Cardiac muscle cell (in vitro differentiated cells and primary cell): ENCODE data around the gene CD86. TPM values are rescaled to one million over a fixed set of nuclear protein-coding genes. Genes with fewer than 3 reads are reported as not detected.
"Not testable (repeated sequence)": the region's sequence is repeated elsewhere in the genome, so short reads cannot be mapped to it uniquely, and the experiment has no call there.

Experiments used
- DNase-seq, 2 donors: peaks; one replicate each; pipeline versions ENCODE4 v3.0.0 to v3.0.0-alpha.2; 2010 to 2017; ENCODE audit warnings: low read depth in 1 of 2, low spot score in 1 of 2
- H3K27ac ChIP-seq: fragments of 200-600 bp; sonication (generic); 2 replicates; pipeline ENCODE4 v1.5.1; 2016
- H3K27me3 ChIP-seq: fragments of 200-600 bp; sonication (generic); 2 replicates; pipeline ENCODE4 v1.6.0; 2016; ENCODE audit warnings: control low read depth
- H3K36me3 ChIP-seq: fragments of 200-600 bp; sonication (generic); 2 replicates; pipeline ENCODE4 v1.5.1; 2016; ENCODE audit warnings: control low read depth
- H3K4me1 ChIP-seq: fragments of 200-600 bp; sonication (generic); 2 replicates; pipeline ENCODE4 v1.8.1; 2017; ENCODE audit warnings: low read depth, mild to moderate bottlenecking, mixed run types
- H3K4me3 ChIP-seq: fragments of 200-600 bp; sonication (generic); 2 replicates; pipeline ENCODE4 v1.5.1; 2016; ENCODE audit warnings: mild to moderate bottlenecking
- H3K9me3 ChIP-seq: fragments of 200-600 bp; sonication (generic); 2 replicates; pipeline ENCODE4 v1.5.1; 2017; ENCODE audit warnings: low read depth, mild to moderate bottlenecking, control low read depth
- polyA plus RNA-seq: library from polyadenylated mRNA; unstranded; fragments of >200 nt; fragmentation: Nextera tagmentation; extraction: Ambion mirVana; gene quantifications from 2 replicates; pipeline ENCODE4 v1.2.1, GENCODE V29; 2016
- total RNA-seq: library from RNA; depleted of rRNA; stranded (reverse); fragments of >200 nt; gene quantifications from 2 replicates; pipeline ENCODE4 v1.2.3, GENCODE V29; 2016
- TF ChIP-seq, protein P1 (sequence below): IDR thresholded peaks from 2 replicates; pipeline ENCODE4 v1.5.1; 2012; ENCODE audit warnings: low read depth, mild to moderate bottlenecking, low read length

The CD86 gene
- total and polyA plus RNA-seq, 2 experiments from 2014 or later: not detected

- H3K4me1 ChIP-seq: no peaks in the 10 kb centered on the region
- H3K9me3 ChIP-seq: no peaks in the 10 kb centered on the region
- H3K27me3 ChIP-seq: no peaks in the 10 kb centered on the region
- no peak for DNase-seq
- H3K27ac ChIP-seq: no peak overlapping the region
- TF ChIP-seq, protein P1, sequence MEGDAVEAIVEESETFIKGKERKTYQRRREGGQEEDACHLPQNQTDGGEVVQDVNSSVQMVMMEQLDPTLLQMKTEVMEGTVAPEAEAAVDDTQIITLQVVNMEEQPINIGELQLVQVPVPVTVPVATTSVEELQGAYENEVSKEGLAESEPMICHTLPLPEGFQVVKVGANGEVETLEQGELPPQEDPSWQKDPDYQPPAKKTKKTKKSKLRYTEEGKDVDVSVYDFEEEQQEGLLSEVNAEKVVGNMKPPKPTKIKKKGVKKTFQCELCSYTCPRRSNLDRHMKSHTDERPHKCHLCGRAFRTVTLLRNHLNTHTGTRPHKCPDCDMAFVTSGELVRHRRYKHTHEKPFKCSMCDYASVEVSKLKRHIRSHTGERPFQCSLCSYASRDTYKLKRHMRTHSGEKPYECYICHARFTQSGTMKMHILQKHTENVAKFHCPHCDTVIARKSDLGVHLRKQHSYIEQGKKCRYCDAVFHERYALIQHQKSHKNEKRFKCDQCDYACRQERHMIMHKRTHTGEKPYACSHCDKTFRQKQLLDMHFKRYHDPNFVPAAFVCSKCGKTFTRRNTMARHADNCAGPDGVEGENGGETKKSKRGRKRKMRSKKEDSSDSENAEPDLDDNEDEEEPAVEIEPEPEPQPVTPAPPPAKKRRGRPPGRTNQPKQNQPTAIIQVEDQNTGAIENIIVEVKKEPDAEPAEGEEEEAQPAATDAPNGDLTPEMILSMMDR: no peak
- no peak overlapping the region for H3K4me3 ChIP-seq
- H3K36me3 ChIP-seq: no peaks in the 10 kb centered on the region
These were observed 22.6 kb upstream of the CD86 start for GRCh38 chr3:122032531-122032930.

DNA sequence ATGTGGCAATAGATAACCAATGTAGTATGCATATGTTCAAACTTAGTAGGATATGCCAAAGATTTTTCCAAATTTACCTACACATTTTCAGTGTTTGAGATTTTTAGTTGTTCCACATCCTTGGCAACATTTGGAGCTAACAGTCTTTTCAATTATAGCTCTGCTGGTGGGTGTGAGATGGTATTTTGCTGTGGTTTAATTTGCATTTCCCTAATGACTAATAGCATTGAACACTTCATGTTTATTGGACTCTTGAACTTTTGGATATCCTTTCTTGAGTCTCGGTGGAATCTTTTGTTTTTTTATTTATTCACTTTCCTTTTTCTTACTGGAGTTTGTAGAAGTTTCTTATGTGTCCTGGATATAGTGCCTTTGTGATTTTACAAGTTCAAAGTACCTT, 22.1 kb upstream of the CD86 start:
- Histone ChIP-seq H3K4me3 (no peak overlapping the region), H3K9me3 (no peaks in the 10 kb centered on the region), H3K36me3 (no peaks in the 10 kb centered on the region), H3K27me3 (no peaks in the 10 kb centered on the region), H3K27ac (no peak overlapping the region), H3K4me1 (no peaks in the 10 kb centered on the region)
- TF ChIP-seq, protein P1: no peak
- DNase-seq: no peak

DNA sequence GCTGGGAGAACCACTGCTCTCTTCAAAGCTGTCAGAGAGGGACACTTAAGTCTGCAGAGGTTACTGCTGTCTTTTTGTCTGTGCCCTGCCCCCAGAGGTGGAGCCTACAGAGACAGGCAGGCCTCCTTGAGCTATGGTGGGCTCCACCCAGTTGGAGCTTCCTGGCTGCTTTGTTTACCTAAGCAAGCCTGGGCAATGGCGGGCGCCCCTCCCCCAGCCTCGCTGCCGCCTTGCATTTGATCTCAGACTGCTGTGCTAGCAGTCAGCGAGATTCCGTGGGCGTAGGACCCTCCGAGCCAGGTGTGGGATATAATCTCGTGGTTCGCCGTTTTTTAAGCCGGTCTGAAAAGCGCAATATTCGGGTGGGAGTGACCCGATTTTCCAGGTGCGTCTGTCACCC, 7.9 kb upstream of the CD86 start:
- H3K27me3 ChIP-seq, H3K4me1 ChIP-seq, H3K9me3 ChIP-seq, DNase-seq, H3K36me3 ChIP-seq, H3K27ac ChIP-seq, H3K4me3 ChIP-seq: not testable (repeated sequence)

- not testable (repeated sequence) for H3K4me3 ChIP-seq, H3K27ac ChIP-seq, DNase-seq, H3K27me3 ChIP-seq, H3K36me3 ChIP-seq, H3K9me3 ChIP-seq, H3K4me1 ChIP-seq
These were observed 7.4 kb upstream of the CD86 start for GRCh38 chr3:122047773-122048172.

GRCh38 chr3:122052968-122053367, 2.2 kb upstream of the CD86 start:
- TF ChIP-seq, protein P1: no peak
- Histone ChIP-seq H3K4me1 (no peaks in the 10 kb centered on the region), H3K27ac (no peak overlapping the region), H3K9me3 (no peaks in the 10 kb centered on the region), H3K4me3 (no peak overlapping the region), H3K36me3 (no peaks in the 10 kb centered on the region), H3K27me3 (no peaks in the 10 kb centered on the region)
- DNase-seq: peak in 1 of 2 donors; percentile 4

GRCh38 chr3:122057671-122058070, 2.5 kb downstream of the CD86 start:
- TF ChIP-seq, protein P1: no peak

GRCh38 chr3:122058294-122058693, 3.1 kb downstream of the CD86 start:
- no peaks in the 10 kb centered on the region for H3K36me3 ChIP-seq
- DNase-seq: no peak
- no peaks in the 10 kb centered on the region for H3K9me3 ChIP-seq
- H3K27ac ChIP-seq: no peak overlapping the region
- H3K4me3 ChIP-seq: no peak overlapping the region
- H3K27me3 ChIP-seq: no peaks in the 10 kb centered on the region
- no peaks in the 10 kb centered on the region for H3K4me1 ChIP-seq
- TF ChIP-seq, protein P1: no peak

More at GRCh38 chr3:122057671-122058070, 2.5 kb downstream of the CD86 start:
- no peak overlapping the region for H3K4me3 ChIP-seq
- no peaks in the 10 kb centered on the region for H3K27me3 ChIP-seq
- no peaks in the 10 kb centered on the region for H3K4me1 ChIP-seq
- no peak overlapping the region for H3K27ac ChIP-seq
- H3K9me3 ChIP-seq: no peaks in the 10 kb centered on the region
- no peak for DNase-seq
- no peaks in the 10 kb centered on the region for H3K36me3 ChIP-seq
